Measurements from ENCODE around the gene CLMN.
"Not testable (repeated sequence)": the region's sequence is repeated elsewhere in the genome, so short reads cannot be mapped to it uniquely, and the experiment has no call there.

Gene CLMN

DNA sequence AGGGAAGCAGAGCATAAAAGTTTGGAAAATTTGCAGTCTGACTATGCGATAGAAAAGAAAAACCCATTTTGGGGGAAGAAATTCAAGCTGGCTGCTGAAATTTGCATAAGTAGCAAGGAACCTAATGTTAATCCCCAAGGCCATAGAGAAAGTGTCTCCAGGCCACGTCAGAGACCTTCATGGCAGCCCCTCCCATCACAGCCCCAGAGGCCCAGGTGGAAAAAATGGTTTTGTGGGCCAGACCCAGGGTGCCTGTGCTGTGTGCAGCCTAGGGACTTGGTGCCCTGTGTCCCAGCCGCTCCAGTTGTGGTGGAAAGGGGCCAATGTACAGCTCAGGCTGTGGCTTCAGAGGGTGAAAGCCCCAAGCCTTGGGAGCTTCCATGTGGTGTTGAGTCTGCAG, 35.9 kb downstream of the CLMN start:
- not testable (repeated sequence) for DNase-seq

DNA sequence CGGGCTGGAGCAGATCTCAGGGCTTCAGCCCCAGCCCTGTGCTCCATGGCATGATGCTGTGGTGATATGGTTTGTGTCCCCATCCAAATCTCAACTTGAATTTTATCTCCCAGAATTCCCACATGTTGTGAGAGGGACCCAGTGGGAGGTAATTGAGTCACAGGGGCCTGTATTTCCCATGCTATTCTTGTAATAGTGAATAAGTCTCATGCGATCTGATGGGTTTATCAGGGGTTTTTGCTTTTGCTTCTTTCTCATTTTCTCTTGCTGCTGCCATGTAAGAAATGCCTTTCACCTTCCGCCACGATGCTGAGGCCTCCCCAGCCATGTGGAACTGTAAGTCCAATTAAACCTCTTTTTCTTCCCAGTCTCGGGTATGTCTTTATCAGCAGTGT, 36.7 kb downstream of the CLMN start:
- DNase-seq = not testable (repeated sequence)

GRCh38 chr14:95282354-95282985, 37.2 kb downstream of the CLMN start:
- no peak for DNase-seq

DNA sequence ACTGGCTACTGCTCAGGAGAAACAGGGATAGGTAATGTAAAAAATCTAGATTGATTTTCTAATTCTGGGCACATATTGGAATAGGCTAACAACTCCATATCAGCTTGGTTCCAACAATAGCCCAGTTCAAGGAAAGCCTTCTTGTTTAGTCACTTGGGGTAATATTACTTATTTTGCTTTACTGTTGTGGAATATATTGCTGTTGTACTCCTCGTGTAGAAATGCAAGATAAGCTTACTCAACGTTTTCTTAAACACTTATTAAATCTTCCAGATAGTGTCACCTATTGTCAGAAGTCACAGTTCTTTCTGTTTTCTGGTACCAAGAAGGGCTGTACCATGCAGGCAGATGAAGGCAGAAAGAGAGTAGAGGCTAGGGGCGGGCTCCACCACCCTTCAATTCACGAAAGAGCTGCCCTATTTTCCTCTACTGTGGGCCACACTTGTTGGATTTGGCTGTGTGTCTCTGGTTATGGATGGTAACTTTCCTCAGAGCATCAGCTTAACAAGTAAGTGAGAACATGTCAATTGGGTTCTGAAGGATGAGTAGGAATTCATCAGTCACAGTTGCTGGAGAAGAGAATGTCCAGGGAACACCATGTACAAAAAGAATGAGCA, 38.0 kb downstream of the CLMN start:
- no peak for DNase-seq

DNA sequence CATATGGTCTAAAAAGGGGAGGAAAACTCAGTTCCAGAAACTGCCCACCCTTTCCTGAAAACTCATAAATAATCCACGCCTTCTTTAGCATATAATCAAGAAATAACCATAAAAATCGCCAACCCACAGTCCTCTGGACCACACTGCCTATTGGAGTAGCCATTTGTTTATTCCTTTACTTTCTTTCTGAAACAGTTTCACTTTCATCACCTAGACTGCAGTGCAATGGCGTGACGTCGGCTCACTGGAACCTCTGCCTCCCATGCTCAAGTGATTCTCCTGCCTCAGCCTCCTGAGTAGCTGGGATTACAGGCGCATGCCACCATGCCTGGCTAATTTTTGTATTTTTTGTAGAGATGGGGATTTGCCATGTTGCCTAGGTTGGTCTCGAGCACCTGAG, 44.2 kb downstream of the CLMN start:
- no peak for DNase-seq

DNA sequence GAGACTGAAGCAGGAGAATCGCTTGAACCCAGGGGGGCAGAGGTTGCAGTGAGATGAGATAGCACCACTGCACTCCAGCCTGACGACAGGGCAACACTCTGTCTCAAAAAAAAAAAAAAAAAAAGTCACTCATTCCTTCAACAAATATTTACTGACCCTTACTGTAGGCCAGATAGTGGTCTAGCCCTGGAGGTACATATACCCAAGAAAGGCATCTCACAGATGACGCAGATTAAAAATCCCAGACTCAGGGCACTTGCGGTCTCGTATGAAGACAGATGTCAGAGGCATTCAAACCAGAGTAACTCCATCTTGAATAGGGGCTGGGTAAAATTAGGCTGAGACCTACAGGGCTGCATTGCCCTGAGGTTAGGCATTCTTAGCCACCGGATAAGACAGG, 44.8 kb downstream of the CLMN start:
- DNase-seq = no peak

- no peak for DNase-seq
Observed at GRCh38 chr14:95274279-95274678, 45.4 kb downstream of the CLMN start.

GRCh38 chr14:95273001-95273978, 46.4 kb downstream of the CLMN start:
- no peak for DNase-seq

GRCh38 chr14:95272057-95272456, 47.7 kb downstream of the CLMN start:
- no peak for DNase-seq

DNA sequence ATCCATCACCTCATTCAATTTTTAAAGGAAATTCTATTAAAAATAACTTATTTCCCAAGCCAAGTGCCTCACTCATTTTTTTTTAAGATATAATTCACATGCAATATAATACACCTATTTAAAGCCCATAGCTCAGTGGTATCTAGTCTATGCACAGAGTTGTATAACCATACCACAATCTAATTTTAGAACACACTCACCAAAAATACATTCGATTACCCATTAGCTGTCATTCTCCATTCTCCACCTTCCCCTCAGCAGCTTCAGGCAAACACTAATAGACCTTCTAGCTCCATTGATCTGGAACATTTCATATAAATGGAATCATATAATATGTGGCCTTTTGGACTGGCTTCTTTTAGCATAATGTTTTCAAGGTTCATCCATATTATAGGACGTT, 49.5 kb downstream of the CLMN start:
- DNase-seq = no peak

GRCh38 chr14:95269493-95269892, 50.2 kb downstream of the CLMN start:
- no peak for DNase-seq

DNA sequence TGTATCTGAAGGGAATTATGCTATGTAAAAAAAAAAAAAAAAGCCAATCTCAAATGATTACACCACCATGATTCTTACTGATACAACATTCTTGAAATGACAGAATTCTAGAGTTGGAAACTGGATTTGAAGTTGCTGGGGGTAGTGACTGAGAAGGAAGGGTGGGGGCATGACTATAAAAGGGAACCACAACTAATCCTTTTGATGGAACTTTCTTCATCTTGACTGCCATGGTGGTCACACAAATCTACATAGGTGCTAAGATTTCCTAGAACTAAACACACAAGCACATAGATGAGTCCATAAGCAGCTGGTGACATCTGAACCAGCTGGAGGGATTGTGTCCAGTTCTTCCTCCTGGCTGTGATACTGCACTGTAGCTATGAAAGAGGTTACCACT, 51.4 kb downstream of the CLMN start:
- no peak for DNase-seq

- no peak for DNase-seq
Observed at GRCh38 chr14:95267306-95267705, 52.4 kb downstream of the CLMN start.

- no peak for DNase-seq
Observed at GRCh38 chr14:95265106-95266094, 54.3 kb downstream of the CLMN start.

GRCh38 chr14:95264271-95264973, 55.3 kb downstream of the CLMN start:
- DNase-seq = no peak

DNA sequence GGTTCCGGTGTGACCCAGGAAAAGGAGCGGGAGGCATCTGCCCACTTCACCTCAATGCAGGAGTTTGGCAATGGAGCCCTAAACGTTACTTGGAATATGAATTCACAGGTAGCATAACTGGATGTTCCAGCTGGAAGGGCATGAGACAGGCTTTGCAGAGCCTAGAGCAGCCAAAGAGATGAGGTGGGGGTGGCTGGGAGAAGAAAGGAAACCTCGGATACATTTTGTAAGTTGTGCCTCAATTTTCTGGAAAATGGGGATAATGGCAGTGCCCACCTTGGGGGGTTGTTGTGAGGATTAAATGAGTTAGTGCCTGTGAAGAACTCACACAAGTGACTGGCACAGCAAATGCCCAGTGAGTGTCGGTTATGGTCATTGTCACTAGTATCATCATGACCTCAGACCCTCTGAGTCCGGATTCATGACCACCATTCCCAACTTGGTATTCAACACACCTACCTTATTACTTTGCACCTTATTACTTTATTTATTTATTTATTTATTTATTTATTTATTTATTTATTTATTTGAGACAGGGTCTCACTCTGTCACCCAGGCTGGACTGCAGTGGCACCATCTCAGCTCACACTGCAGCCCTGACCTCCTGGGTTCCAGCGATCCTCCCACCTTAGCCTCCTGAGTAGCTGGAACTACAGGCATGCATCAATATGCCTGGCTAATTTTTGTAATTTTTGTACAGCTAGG, 56.0 kb downstream of the CLMN start:
- DNase-seq = no peak

- DNase-seq = no peak
Observed at GRCh38 chr14:95262511-95262891, 57.2 kb downstream of the CLMN start.

GRCh38 chr14:95261616-95262510, 57.8 kb downstream of the CLMN start:
- no peak for DNase-seq

DNA sequence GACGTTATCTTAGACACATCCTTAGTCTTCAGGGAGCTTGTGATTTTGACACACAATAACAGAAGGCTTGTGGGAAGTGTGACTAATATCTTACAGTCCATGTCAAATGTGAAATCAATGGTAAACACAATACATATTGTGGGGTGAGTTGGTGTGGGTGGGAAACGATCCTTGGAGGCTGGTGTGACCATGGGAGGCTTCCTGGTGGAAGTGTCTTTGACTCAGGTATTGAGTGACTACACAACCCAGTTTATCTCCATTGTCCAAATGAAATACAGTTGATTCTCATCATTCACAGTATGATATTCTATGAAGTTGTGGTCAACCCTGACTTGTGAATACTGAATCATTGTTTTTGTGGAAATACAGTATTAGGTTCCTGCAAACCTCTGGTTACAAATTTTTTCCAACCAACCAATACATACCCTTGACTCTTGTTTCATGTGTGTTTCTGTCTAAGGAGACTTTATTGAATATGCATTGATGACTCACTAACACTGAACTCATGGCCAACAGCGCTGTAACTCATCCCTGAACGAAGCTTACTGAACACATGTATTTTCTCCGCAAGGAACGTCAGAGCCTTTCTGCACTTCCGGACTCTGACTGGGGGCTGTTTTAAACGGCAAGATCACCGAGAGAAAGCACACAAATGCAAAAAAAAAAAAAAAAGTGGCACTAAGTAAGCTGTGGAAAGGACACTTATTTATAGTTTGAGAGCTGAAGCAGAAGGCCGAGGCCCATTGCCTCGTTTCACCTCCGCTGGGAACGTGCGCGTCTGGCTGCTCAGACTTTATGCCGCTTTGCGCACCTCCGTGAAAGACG, 59.0 kb downstream of the CLMN start:
- no peak for DNase-seq
